Tibial nerve (tissue), 4 donors: ENCODE data around the gene POU3F2. TPM values are rescaled to one million over a fixed set of nuclear protein-coding genes. Genes with fewer than 3 reads are reported as not detected.

Experiments used
- DNase-seq, 2 donors: peaks; one replicate each; pipeline ENCODE4 v3.0.0-alpha.2; 2019; ENCODE audit warnings: low spot score in 2 of 2
- H3K27ac ChIP-seq, 4 donors: fragments of 200-600 bp; sonication (generic) in 3 of 4; one replicate each; pipeline ENCODE4 v1.5.1; 2017 to 2019; ENCODE audit warnings: mild to moderate bottlenecking in 1 of 4
- H3K27me3 ChIP-seq, 2 donors: fragments of 200-600 bp; sonication (generic) in 1 of 2; one replicate each; pipeline versions ENCODE4 v1.5.1 to v1.6.0; 2017 to 2019
- H3K36me3 ChIP-seq, 3 donors: fragments of 200-600 bp; sonication (generic); one replicate each; pipeline ENCODE4 v1.5.1; 2018 to 2019
- H3K4me1 ChIP-seq, 4 donors: fragments of 200-600 bp; sonication (generic) in 3 of 4; one replicate each; pipeline ENCODE4 v1.5.1; 2017 to 2019
- H3K4me3 ChIP-seq, 4 donors: fragments of 200-600 bp; sonication (generic) in 3 of 4; one replicate each; pipeline ENCODE4 v1.5.1; 2017 to 2019; ENCODE audit warnings: mild to moderate bottlenecking in 1 of 4, moderate library complexity in 1 of 4
- H3K9me3 ChIP-seq, 4 donors: fragments of 200-600 bp; sonication (generic) in 3 of 4; one replicate each; pipeline ENCODE4 v1.5.1; 2017 to 2019
- EP300 ChIP-seq, 2 donors: sonication (generic); formaldehyde crosslinking; IDR thresholded peaks; one replicate each; pipeline ENCODE4 v1.6.1; 2017; ENCODE audit warnings: antibody characterized with exemption in 2 of 2, mild to moderate bottlenecking in 1 of 2
- POLR2A ChIP-seq, 2 donors: fragments of 450-650 bp; IDR thresholded peaks; one replicate each; pipeline ENCODE4 v1.6.1; 2017; ENCODE audit warnings: antibody characterized with exemption in 2 of 2, mild to moderate bottlenecking in 2 of 2, moderate library complexity in 2 of 2
- WGBS, 2 donors: methylation state at CpG; one replicate each; pipeline ENCODE4 v1.1.5; 2018; 5-methylcytosine and 5-hydroxymethylcytosine counted together
- total RNA-seq, 4 donors: library from RNA; depleted of rRNA; stranded (reverse); fragments of >200 nt; gene quantifications; one replicate each; pipeline ENCODE4 v1.1.0, GENCODE V29; 2016
- TF ChIP-seq, protein P1 (sequence below), 5 experiments: fragments of 200-600 bp in 3 of 5; fragments of 450-650 bp in 2 of 5; sonication (generic) in 3 of 5; IDR thresholded peaks; one replicate each; pipeline ENCODE4 v1.5.1; 2016 to 2019; ENCODE audit warnings: antibody characterized with exemption in 5 of 5, mild to moderate bottlenecking in 3 of 5, moderate library complexity in 2 of 5

The POU3F2 gene
- total RNA-seq, 4 donors from 2014 or later: 1.8 to 4.4 (median 3.6) TPM

DNA sequence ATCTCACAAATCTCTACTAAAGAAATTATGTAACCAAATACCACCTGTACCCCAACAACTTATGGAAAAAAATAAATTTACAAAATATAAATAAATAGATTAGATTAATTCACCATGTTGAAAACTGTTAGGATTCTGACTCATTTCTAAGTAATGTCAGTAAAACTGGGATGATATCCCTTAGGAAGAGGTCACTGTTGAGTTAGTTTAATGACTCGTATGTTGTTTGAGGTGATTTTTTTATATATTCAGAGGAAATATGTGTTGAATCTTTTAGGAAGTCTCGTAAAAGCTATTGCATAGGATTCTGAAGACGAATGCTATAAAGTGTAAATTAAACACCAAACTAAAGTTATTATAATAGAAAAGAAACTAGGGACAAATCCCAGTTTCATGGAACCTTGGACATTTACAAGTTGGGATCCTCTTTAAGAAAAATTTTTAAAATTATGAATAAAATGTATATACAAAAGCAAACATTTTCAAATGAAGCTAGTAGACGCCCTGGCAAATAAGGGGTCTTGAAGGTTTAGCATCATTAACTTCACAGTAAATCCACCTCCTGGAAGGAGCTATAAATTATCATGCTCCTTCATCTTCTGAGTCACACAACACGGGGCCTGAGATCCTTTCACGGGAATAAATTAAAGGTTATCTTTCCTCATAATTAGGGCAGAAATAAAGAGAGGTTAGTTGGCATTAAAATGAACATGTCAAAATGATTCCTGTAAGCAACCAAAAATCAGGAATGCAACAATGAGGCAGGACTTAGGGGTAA is 37.0 kb upstream of the POU3F2 start:
- Histone ChIP-seq H3K27ac (no peak overlapping the region), H3K9me3 (no peaks in the 10 kb centered on the region), H3K27me3 (peaks cover 0 to 4% of the 10 kb centered on the region in 2 donors), H3K36me3 (no peaks in the 10 kb centered on the region), H3K4me1 (no peaks in the 10 kb centered on the region), H3K4me3 (no peak overlapping the region)
- TF ChIP-seq POLR2A (IDR thresholded peaks at IDR 0.05) (no peak), EP300 (IDR thresholded peaks at IDR 0.05) (no peak)
- TF ChIP-seq, protein P1, sequence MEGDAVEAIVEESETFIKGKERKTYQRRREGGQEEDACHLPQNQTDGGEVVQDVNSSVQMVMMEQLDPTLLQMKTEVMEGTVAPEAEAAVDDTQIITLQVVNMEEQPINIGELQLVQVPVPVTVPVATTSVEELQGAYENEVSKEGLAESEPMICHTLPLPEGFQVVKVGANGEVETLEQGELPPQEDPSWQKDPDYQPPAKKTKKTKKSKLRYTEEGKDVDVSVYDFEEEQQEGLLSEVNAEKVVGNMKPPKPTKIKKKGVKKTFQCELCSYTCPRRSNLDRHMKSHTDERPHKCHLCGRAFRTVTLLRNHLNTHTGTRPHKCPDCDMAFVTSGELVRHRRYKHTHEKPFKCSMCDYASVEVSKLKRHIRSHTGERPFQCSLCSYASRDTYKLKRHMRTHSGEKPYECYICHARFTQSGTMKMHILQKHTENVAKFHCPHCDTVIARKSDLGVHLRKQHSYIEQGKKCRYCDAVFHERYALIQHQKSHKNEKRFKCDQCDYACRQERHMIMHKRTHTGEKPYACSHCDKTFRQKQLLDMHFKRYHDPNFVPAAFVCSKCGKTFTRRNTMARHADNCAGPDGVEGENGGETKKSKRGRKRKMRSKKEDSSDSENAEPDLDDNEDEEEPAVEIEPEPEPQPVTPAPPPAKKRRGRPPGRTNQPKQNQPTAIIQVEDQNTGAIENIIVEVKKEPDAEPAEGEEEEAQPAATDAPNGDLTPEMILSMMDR (IDR thresholded peaks at IDR 0.05): no peak
- DNase-seq: no peak
- WGBS, 2 donors: 73 to 74% methylated on average over 6 of the region's 6 CpGs

DNA sequence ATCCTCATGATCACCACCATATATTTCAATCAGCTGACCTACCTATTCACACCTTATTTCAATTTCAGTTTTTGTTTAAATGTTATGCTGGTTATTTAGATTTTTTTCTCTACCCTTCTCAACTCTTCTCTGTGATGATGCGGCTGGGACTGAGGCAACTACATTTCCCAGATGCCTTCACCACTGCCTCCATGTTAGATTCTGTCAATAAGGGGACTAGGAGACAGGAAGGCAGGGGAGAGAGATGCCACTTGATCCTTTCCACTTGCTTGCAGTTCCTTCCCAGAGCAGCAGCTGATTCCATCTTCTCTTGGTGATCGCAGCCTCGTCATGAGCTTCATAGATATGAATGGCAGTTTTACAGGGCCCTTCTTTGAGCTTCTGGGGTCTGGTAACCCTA is 33.5 kb upstream of the POU3F2 start:
- 83% methylated on average over 3 of the region's 3 CpGs for WGBS, 2 donors

DNA sequence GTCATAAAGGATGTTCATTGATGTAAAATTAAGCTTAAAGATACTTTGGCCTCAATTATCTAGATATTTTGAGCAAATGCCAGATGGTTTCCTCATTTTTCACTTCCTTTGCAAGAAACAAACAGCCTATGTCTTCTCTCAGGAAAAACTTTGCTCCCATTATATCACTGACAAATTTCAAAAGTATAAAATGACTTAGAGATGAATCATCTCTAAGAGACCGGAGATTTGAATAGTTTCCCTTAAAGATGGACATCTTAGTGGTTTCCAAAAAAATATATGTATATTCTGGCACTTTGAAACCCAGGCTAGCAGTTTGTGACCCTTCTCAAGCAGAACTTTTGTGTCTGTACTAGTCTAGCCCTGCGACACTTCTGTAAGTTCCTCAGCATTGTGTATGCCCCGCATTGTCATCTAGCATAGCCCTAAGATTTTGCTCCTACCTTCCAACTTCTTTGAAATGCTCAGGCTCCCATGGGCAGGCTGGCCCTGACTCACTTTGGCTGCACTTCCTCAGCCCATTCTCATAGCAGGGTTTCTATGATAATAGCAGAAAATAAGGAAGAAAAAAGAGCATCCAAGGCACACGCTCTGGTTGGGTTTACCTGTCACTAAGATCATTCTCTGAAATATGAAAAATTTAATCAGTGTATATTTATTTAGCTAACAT is 25.7 kb upstream of the POU3F2 start:
- no peak for DNase-seq
- Histone ChIP-seq H3K4me1 (no peaks in the 10 kb centered on the region), H3K4me3 (no peak overlapping the region), H3K27me3 (no peaks in the 10 kb centered on the region), H3K27ac (no peak overlapping the region), H3K9me3 (no peaks in the 10 kb centered on the region), H3K36me3 (no peaks in the 10 kb centered on the region)
- TF ChIP-seq POLR2A (IDR thresholded peaks at IDR 0.05) (no peak), EP300 (IDR thresholded peaks at IDR 0.05) (no peak)
- TF ChIP-seq, protein P1 (IDR thresholded peaks at IDR 0.05): no peak
- 60% methylated on average over 4 of the region's 4 CpGs for WGBS, 2 donors

More for the DNA sequence above, 33.5 kb upstream of the POU3F2 start:
- Histone ChIP-seq H3K27ac (no peak overlapping the region), H3K27me3 (peaks cover 0 to 4% of the 10 kb centered on the region in 2 donors), H3K36me3 (no peaks in the 10 kb centered on the region), H3K4me3 (no peak overlapping the region), H3K9me3 (no peaks in the 10 kb centered on the region), H3K4me1 (no peaks in the 10 kb centered on the region)
- no peak for DNase-seq
- no peak for TF ChIP-seq POLR2A (IDR thresholded peaks at IDR 0.05)
- TF ChIP-seq EP300 (IDR thresholded peaks at IDR 0.05): no peak
- TF ChIP-seq, protein P1 (IDR thresholded peaks at IDR 0.05): no peak

DNA sequence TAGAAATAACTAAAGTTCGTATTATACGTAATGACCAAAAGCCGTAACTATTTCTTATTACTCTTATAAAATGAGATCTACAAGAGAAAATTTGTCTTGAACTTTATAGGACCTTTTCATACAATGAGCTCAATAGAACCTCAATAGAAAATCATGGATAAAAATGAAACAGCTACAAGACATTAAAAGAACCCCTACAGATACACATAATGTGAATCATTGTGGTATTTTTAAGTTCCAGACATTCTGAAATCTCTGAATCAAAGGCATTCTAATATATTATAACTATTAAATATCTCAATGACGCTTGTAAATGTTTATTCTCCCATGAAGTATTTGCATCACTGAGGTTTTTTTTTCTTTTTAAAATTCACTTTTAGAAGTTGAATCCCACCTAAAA is 22.2 kb upstream of the POU3F2 start:
- Histone ChIP-seq H3K9me3 (peaks cover 0 to 16% (median 0%) of the 10 kb centered on the region in 4 donors), H3K36me3 (no peaks in the 10 kb centered on the region), H3K4me1 (no peaks in the 10 kb centered on the region), H3K27me3 (no peaks in the 10 kb centered on the region), H3K27ac (no peak overlapping the region), H3K4me3 (no peak overlapping the region)
- TF ChIP-seq EP300 (IDR thresholded peaks at IDR 0.05) (no peak), POLR2A (IDR thresholded peaks at IDR 0.05) (no peak)
- TF ChIP-seq, protein P1 (IDR thresholded peaks at IDR 0.05): no peak
- no peak for DNase-seq
- WGBS, 2 donors: 77 to 82% methylated on average over 4 of the region's 4 CpGs

DNA sequence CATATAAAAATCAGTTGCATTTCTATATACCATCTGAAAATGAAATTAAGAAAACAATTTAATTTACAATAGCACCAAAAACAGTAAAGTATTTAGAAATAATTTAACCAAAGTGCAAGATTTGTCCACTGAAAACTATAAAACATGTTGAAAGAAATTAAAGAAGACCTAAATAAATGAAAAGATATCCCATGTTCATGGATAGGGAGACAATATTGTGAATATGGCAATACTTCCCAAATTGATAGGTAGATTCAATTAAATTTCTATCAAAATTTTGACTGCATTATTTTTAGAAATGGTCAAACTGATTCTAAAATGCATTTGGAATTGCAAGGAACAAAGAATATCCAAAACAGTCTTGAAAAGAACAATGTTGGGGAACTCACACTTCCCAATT is 17.6 kb upstream of the POU3F2 start:
- H3K27ac ChIP-seq: no peak overlapping the region
- H3K27me3 ChIP-seq: no peaks in the 10 kb centered on the region
- H3K9me3 ChIP-seq: peaks cover 0 to 20% (median 0%) of the 10 kb centered on the region in 4 donors
- DNase-seq: no peak
- no peaks in the 10 kb centered on the region for H3K36me3 ChIP-seq
- no peak for TF ChIP-seq EP300 (IDR thresholded peaks at IDR 0.05)
- TF ChIP-seq POLR2A (IDR thresholded peaks at IDR 0.05): no peak
- TF ChIP-seq, protein P1 (IDR thresholded peaks at IDR 0.05): no peak
- no peaks in the 10 kb centered on the region for H3K4me1 ChIP-seq
- H3K4me3 ChIP-seq: no peak overlapping the region
